Occipital lobe (tissue), 1 donor: ENCODE measurements around the gene MAS1L. TPM values are rescaled to one million over a fixed set of nuclear protein-coding genes. Genes with fewer than 3 reads are reported as not detected.

ENCODE experiments used
- total RNA-seq: library from RNA; depleted of rRNA; stranded (reverse); fragments of >200 nt; gene quantifications from one replicate; pipeline ENCODE4 v1.2.3, GENCODE V29; 2014

The MAS1L gene
- total RNA-seq, 1 donor from 2014 or later = not detected

Other genes with a start within 250 kb of the MAS1L start
- under 0.01 TPM for gene OR14J1, start 186.3 kb downstream of the MAS1L start, total RNA-seq
- not detected for gene OR5V1, start 119.1 kb downstream of the MAS1L start, total RNA-seq
- not detected for gene OR12D3, start 112.7 kb downstream of the MAS1L start, total RNA-seq
- not detected for gene OR12D2, start 92.3 kb downstream of the MAS1L start, total RNA-seq
- gene OR12D1, start 73.0 kb downstream of the MAS1L start, total RNA-seq = not detected
- not detected for gene OR10C1, start 48.6 kb downstream of the MAS1L start, total RNA-seq
- gene OR11A1, start 30.9 kb downstream of the MAS1L start, total RNA-seq = not detected
- not detected for gene OR2H1, start 30.8 kb downstream of the MAS1L start, total RNA-seq
- gene UBD, start 71.8 kb upstream of the MAS1L start, total RNA-seq = 0.47 TPM
- gene OR2H2, start 97.2 kb upstream of the MAS1L start, total RNA-seq = not detected
- gene GABBR1, start 145.2 kb upstream of the MAS1L start, total RNA-seq = 91.1 TPM
- gene MOG, start 169.1 kb upstream of the MAS1L start, total RNA-seq = not detected
- gene ZFP57, start 193.2 kb upstream of the MAS1L start, total RNA-seq = not detected
- 1.4 TPM for gene HLA-F, start 235.5 kb upstream of the MAS1L start, total RNA-seq